ENCODE results near the gene BATF2. TPM values are rescaled to one million over a fixed set of nuclear protein-coding genes. Genes with fewer than 3 reads are reported as not detected.
A peak's percentile ranks its signal among the peaks of the same experiment; 100 is the strongest.

BATF2 gene
- total RNA-seq (10 to 100 TPM in 1 of 5 donors, 1 to 10 TPM in 2, under 1 TPM in 1, not detected in 1; 0.73 to 29.5 (median 3.0) TPM), polyA plus RNA-seq (10 to 100 TPM in 1 of 3 donors, 1 to 10 TPM in 2; 3.4 to 10.8 (median 4.5) TPM)
- long read RNA-seq, donor 1, result 0 reads
- long read RNA-seq, donor 2, partial matches to known transcripts, result 0 of 2 reads
- long read RNA-seq, donor 2, other reads (novel, unspliced or antisense), result 0 of 2 reads
- long read RNA-seq, donor 3, result 0 reads
- long read RNA-seq, donor 4, result 0 reads
- long read RNA-seq, donor 5, partial matches to known transcripts, result 0 of 1 reads
- long read RNA-seq, donor 5, other reads (novel, unspliced or antisense), result 0 of 1 reads
- long read RNA-seq, donor 6, partial matches to known transcripts, result 0 of 2 reads
- long read RNA-seq, donor 6, other reads (novel, unspliced or antisense), result 0 of 2 reads
- long read RNA-seq, donor 7, partial matches to known transcripts, result 0 of 4 reads
- long read RNA-seq, donor 7, other reads (novel, unspliced or antisense), result 0 of 4 reads
- long read RNA-seq, donor 8, result 0 reads
- long read RNA-seq, donor 9, partial matches to known transcripts, result 0 of 2 reads
- long read RNA-seq, donor 9, other reads (novel, unspliced or antisense), result 0 of 2 reads
- long read RNA-seq, donor 10, partial matches to known transcripts, result 0 of 1 reads
- long read RNA-seq, donor 10, other reads (novel, unspliced or antisense), result 0 of 1 reads

- peak; percentile 89 to 91 for DNase-seq
- intact Hi-C loops (cut with DNase I; ENCODE audit: low total_unique reads), result loop anchor here (10.0 kb wide), 1 partner anchor 82 kb away; the partner anchor contains the start of gene ATG2A
- H3K27ac ChIP-seq, result peak within 1 kb of the TSS; percentile 57 to 90 (median 84)
- peaks cover 6 to 31% (median 28%) of the 10 kb centered on the region in 4 donors for H3K4me1 ChIP-seq
- TF ChIP-seq CTCF (IDR thresholded peaks at IDR 0.05) (peak in 5 of 7 experiments; percentile 26 to 64 (median 44)), EP300 (IDR thresholded peaks at IDR 0.05) (no peak), POLR2AphosphoS5 (IDR thresholded peaks at IDR 0.05) (peak; percentile 58 to 90 (median 87)), POLR2A (IDR thresholded peaks at IDR 0.05) (peak in 2 of 4 donors; percentile 27 to 49)
- H3K27me3 ChIP-seq, result no peaks in the 10 kb centered on the region
- H3K4me3 ChIP-seq, result peak within 1 kb of the TSS; percentile 49 to 59 (median 52)
- no peaks in the 10 kb centered on the region for H3K9me3 ChIP-seq
- WGBS, 5 donors, result 13 to 20% (median 19%) methylated on average over 9 of the region's 9 CpGs
- H3K36me3 ChIP-seq, result peaks cover 0 to 26% (median 14%) of the 10 kb centered on the region in 4 donors
Measured at GRCh38 chr11:64996710-64997380, at the start of gene BATF2. Gene BATF2, minus strand, starts transcription at chr11:64996971. Its CDS starts 57 bp downstream, at chr11:64996914.

- DNase-seq, result no peak
- intact Hi-C loops (cut with DNase I; ENCODE audit: low total_unique reads), result no loop called here
- no peak overlapping the region for H3K4me3 ChIP-seq
- H3K36me3 ChIP-seq, result peaks cover 11 to 26% (median 23%) of the 10 kb centered on the region in 4 donors
- 61 to 89% (median 88%) methylated on average over 2 to 7 of the region's 7 CpGs for WGBS, 5 donors
- H3K4me1 ChIP-seq, result peaks cover 16 to 50% (median 44%) of the 10 kb centered on the region in 4 donors
- no peak overlapping the region for H3K27ac ChIP-seq
- no peaks in the 10 kb centered on the region for H3K9me3 ChIP-seq
- no peaks in the 10 kb centered on the region for H3K27me3 ChIP-seq
- TF ChIP-seq EP300 (IDR thresholded peaks at IDR 0.05) (no peak), POLR2A (IDR thresholded peaks at IDR 0.05) (no peak), POLR2AphosphoS5 (IDR thresholded peaks at IDR 0.05) (no peak), CTCF (IDR thresholded peaks at IDR 0.05) (no peak)
Measured at GRCh38 chr11:65045728-65046127, 49.0 kb upstream of the BATF2 start.

- WGBS, 5 donors, result 89 to 92% (median 90%) methylated on average over 5 of the region's 5 CpGs
- DNase-seq, result no peak
- Histone ChIP-seq H3K4me3 (no peak overlapping the region), H3K27ac (no peak overlapping the region), H3K4me1 (peaks cover 22 to 56% (median 50%) of the 10 kb centered on the region in 4 donors), H3K27me3 (no peaks in the 10 kb centered on the region), H3K9me3 (no peaks in the 10 kb centered on the region), H3K36me3 (peaks cover 11 to 26% (median 23%) of the 10 kb centered on the region in 4 donors)
- TF ChIP-seq POLR2A (IDR thresholded peaks at IDR 0.05) (no peak), CTCF (IDR thresholded peaks at IDR 0.05) (no peak), EP300 (IDR thresholded peaks at IDR 0.05) (no peak), POLR2AphosphoS5 (IDR thresholded peaks at IDR 0.05) (no peak)
- intact Hi-C loops (cut with DNase I; ENCODE audit: low total_unique reads), result no loop called here
Measured at GRCh38 chr11:65045061-65045460, 48.3 kb upstream of the BATF2 start.
